ENCODE measurements around the gene KRT80.

DNA sequence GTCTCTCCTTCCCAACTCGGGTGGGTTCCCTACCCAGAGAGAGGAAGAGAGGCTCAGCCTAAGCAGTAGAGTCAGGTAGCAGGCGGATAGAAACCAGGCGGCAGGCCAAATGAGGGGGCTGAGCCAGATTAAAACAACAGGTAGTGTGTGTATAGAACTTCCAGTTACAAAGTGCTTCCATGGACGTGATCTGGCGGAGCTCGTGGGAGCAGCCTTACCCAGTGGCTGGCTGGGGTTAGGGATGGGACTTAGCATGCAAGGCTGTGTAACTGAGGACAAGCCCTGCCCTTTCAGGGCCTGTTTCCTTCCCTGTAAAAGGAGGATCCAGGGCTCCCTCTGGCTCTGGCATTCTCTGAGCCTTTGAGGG, 8.3 kb downstream of the KRT80 start:
- TF ChIP-seq, protein P1, sequence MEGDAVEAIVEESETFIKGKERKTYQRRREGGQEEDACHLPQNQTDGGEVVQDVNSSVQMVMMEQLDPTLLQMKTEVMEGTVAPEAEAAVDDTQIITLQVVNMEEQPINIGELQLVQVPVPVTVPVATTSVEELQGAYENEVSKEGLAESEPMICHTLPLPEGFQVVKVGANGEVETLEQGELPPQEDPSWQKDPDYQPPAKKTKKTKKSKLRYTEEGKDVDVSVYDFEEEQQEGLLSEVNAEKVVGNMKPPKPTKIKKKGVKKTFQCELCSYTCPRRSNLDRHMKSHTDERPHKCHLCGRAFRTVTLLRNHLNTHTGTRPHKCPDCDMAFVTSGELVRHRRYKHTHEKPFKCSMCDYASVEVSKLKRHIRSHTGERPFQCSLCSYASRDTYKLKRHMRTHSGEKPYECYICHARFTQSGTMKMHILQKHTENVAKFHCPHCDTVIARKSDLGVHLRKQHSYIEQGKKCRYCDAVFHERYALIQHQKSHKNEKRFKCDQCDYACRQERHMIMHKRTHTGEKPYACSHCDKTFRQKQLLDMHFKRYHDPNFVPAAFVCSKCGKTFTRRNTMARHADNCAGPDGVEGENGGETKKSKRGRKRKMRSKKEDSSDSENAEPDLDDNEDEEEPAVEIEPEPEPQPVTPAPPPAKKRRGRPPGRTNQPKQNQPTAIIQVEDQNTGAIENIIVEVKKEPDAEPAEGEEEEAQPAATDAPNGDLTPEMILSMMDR (conservative IDR thresholded peaks at IDR 0.05; ENCODE audit: low read depth in 2 of 2), result no peak
- no peak for TF ChIP-seq EZH2 (IDR thresholded peaks at IDR 0.05; ENCODE audit: low read depth, unreplicated experiment)

Data from GM23338 (cell line).